ENCODE results near the gene FKBP5.
"Not testable (repeated sequence)": the region's sequence is repeated elsewhere in the genome, so short reads cannot be mapped to it uniquely, and the experiment has no call there.

The FKBP5 gene

DNA sequence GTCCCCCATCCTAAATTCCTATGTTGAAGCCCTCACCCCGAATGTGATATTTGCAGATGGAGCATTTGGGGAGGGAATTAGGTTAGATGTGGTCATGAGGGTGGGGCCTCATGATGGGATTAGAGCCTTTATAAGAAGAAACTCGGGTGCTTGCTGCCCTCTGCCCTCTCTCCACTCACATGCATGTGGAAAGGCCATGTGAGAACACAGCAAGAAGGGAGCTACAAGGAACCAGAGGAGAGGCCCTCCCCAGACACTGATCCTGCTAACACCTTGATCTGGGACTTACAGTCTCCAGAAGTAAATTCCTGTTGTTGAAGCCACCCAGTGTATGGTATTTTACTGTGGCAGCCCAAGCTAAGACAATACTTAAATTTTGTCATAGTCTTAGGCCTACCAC, 106.4 kb downstream of the FKBP5 start:
- no peak for DNase-seq

DNA sequence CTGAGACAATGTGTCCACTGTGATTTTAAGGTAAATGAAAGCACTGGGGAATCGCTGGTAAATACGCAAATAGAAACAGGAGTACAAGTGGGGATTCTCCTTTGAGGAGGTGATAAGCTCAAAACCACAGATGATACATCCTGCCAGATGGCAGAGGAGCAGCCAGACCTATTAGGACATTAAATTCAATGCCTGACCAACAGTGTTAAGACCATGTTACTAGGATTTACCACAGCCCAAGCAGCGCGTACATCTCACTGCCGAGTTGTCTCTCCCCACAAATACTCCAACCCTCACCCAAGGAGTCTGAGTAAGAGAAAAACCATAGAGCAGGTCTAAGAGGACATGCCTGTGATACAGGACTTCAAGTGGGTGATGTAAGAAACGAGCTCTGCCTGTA, 107.1 kb downstream of the FKBP5 start:
- DNase-seq, result no peak

DNA sequence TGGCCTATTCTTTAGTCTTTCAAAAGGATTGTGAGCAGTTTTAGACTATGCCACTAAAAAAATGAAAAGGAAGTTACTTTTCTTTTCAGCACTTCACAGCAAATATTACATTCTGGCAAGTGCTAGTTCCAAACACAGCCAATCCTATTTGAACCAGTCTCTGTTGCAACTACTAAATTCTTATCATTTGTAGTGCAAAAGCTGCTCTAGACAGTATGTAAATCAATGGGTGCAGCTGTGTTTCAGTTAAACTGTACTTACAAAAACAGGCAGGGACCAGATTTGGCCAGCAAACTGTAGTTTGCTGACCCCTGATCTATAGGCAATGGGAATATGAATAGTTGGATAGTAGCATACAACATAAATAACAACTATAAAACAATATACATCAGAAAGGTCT, 107.9 kb downstream of the FKBP5 start:
- no peak for DNase-seq

DNA sequence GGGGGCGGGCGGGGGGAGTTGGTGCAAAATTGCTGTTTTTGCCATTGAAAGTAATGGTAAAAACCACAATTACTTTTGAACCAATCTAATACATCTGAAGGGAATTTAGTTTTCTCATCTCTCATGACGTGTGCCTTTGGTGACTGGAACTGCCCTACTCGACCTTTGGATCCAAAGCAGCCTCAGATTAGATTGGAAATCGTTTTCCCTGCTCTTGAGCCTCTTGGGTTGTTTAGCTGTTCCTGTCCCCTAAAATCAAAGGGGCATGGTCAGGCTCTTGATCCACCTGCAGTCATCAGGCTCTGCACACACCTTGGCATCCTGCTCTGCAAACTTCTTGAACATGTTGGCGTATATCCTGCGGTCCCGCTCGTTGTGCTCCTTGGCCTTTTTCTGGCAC, 112.0 kb downstream of the FKBP5 start:
- DNase-seq, result no peak

DNA sequence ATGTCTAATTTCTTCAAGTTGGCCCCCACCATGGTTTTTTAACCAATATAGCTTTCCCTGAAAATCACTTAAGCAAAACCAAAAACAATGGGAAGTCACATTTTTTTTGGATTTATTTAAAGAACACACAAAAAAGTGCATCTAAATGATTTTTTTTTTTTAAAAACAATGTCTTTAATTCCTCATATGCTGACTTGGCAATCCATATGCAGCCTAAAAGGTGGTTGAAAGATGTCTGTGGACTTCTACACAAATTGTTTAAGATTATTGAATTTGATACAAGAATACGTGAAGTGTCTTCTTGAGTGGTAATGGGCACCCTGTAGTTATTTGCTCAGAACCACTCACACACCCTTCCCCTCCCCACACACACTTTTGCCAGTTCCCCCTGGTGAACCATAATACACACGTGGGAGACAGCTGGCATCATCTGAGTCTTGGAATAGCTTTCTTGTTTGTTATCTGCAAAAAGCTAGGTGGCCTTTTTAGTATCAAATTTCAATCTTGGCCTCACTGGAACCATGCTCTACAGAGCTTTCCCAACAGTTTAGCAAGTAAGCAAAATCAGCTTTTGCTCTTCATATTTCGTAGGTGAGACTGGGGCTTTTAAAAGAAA, 115.1 kb downstream of the FKBP5 start:
- no peak for DNase-seq

DNA sequence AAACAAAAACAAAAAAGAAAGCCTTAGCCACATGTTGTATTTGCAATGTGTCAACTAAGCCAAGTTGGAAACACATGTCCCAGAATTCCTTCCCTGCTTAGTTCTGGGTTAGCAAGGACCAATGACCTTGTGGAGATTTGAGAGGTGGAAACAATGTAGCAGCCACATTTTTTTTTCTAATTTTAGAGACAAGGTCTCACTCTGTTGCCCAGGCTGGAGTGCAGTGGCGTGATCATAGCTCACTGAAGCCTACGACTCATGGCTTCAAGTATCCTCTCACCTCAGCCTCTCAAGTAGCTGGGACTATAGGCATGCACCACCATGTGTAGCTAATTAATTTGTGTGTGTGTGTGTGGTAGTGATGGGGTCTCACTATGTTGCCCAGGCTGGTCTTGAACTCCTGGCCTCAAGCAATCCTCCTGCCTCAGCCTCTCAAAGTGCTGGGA, 117.8 kb downstream of the FKBP5 start:
- not testable (repeated sequence) for DNase-seq

DNA sequence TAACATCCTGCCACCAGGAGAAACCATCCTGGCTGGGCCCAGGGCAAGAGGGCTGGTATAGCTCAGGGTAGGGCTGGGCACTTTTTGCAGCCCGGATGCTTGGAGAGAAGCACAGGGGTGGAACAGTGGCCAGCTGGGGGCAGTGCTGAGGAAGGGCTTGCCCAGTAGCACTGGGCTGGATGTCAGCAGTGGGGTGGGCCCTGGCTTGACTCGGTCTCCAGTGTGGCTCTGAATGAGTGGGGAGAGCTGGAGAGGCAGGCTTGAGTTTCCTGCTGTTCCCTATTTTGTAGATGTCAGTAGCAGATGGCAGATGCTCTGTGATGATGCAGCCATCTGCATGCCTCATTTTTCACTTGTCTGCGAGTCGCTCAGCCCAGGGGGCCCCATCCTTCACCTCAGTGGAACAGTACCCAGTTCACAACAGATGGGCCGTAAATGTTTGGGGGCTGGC, 119.7 kb downstream of the FKBP5 start:
- no peak for DNase-seq

DNA sequence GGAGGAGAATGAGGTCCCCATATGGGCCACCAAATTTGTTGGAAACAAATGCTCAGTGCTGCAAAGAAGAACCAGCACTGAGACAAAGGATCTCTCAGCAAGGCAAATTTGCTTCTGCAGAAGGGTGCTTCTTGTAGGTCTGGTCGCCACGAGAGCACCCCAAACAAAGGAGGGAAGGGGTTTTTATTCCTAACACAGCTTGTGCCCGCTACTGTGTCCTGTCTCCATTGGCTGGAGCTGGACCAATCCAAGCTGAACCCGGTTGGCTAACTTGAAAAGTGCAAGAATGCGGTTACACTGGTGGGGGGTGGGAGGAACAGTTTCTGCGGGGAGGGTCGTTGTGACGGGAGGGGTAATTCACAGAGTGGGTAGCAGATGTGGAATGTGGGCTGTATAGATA, 121.9 kb downstream of the FKBP5 start:
- DNase-seq, result no peak

DNA sequence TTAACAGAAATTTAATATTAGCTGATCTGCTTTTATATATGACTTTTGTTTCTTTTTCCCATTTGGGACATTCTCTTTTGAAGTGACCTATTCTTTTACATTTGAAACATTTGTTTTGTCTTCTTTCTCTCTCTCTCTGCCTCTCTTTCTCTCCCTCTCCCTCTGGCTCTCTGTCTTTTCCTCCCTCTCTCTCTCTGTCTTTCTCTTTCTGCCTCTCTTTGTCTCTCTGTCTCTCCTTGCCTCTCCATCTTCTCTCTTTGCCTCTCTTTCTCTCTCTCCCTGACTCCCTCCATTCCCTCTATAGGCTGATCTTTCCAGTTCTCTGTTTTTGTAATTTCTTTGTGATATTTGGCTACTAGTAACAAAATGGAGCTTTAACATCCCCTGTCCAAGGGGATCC, 124.0 kb downstream of the FKBP5 start:
- DNase-seq, result no peak

DNA sequence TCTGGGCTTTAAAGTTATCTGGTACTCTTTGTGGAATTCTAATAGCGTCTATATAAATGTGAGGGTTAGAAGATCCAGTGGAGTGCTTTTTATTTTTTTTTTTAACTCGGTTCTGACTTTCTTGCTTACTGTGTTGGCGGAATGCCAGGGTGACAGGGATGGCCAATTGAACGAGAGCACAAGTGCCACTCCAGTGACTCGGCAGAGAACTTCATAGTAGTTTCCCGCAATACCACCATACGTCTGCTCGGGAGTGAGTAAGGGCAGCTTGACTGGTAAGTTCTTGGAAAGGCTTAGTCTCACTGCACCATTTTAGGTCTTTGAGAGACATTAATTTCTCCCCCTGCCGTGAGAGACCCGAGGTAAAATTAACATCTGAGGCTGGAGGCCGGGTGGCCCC, 126.7 kb downstream of the FKBP5 start:
- peak in 1 of 2 experiments; percentile 76 for DNase-seq

DNA sequence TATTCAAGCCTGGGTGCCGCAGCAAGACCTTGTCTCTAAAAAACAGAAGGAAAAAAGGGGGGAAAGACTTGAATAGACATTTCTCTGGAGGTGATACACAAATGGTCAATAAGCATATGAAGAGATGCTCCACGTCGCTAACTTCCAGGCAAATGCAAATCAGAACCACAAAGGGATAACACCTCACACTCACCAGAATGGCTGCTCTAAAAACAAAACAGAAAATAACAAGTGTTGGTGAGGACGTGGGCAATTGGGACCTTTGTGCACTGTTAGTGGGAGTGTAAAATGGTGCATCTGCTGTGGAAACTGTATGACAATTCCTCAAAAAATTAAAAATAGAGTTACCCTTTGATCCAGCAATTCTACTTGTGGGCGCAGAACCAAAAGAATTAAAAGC, 127.6 kb downstream of the FKBP5 start:
- no peak for DNase-seq

DNA sequence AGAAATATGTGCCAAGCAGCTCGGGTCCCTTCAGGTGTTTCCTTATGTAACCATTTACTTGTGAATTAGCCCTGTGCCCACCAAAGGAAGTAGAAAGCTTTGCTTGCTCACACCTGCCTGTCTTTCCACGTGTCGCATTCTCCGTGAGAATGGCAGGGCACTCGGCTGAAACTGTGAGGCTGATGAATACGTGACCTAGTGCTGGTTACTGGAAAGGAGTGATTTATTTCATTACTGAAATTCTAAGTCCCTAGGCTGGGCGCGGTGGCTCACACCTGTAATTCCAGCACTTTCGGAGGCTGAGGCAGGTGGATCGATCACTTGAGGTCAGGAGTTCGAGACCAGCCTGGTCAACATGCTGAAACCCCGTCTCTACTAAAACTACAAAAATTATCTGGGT, 130.1 kb downstream of the FKBP5 start:
- no peak for DNase-seq

DNA sequence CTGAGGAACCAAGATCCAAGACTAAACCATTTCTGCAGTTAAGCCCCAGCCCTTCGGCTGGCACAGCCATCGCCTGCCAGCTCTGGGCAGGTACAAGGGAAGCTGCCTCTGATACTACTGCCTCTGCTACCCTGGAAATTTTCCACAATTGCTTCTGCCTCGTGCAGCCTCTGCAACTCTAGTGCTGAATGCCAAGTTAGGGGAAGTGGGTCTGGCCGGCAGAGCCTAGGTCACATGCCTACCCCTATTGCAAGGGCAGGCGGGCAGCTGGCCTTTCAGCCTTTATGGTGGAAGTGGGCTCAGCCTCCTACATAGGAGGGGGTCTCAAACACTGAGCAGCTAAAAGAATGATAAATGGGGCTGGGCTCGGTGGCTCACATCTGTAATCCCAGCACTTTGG, 131.5 kb downstream of the FKBP5 start:
- no peak for DNase-seq

DNA sequence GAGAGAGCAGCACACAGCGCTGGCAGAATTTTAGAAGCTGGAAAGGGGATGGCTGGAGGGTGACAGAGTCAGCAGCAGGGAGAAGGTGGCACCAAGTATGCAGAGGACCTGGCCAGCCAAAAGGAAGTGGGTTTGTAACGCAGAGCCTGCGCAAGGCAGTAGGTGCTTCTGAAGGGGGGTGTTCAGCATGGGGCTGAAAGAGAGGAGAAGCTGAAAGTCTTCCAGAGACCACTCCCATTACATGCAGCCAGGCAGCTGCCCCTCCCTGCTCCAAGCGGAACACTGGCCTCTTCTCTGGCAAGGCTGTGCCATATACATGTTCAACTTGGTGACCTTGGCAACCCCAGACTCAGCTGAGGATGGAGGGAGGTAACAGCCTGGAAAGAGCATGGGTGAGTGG, 133.9 kb downstream of the FKBP5 start:
- DNase-seq, result no peak

DNA sequence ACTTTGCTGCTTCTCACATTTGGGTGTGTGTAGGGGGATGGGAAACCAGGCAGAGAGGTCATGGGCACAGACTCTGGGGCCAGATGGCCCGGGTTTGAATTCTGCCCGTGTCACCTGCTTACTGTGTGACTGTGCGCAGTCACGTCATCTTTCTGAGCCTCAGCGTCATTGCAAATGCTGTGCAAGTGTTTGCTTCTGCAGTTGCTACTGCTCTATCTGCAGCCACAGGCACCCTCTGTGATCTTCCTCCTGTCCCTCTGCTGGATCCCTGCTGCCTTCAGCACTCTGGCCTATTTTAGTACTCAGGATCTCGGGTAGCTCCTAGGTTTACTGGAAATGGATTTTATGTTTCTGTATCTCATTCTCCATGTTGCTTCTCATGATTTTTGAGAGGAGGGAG, 135.4 kb downstream of the FKBP5 start:
- no peak for DNase-seq

DNA sequence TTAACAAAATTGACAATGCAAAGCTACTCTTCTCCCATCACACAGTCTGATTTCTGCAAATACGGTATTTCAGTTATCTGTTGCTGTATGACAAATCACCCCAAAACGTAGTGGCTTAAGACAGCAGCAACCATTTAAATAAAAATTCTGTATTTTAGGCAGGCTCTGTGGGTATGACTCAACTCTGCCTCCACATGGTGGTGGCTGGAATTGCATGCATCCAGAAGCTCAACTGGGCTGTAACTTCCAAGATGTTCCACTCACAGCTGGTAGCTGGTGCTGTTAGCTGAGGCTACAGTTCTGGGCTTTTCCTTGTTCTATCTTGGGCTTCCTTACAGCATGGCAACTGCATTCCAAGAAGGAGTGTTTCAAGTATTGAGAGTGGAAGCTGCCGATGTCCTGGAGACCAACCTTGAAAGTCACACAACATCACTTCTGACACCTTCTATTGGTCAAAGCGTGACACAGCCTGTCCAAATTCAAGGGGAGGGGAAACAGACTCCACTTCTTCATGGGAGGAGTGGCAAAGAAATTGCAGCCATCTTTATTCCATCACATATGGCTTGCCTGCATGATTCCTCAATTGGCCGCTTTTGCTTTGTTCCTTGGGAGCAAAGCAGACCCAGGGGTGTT, 136.3 kb downstream of the FKBP5 start:
- DNase-seq, result peak in 1 of 2 experiments; percentile 37

DNA sequence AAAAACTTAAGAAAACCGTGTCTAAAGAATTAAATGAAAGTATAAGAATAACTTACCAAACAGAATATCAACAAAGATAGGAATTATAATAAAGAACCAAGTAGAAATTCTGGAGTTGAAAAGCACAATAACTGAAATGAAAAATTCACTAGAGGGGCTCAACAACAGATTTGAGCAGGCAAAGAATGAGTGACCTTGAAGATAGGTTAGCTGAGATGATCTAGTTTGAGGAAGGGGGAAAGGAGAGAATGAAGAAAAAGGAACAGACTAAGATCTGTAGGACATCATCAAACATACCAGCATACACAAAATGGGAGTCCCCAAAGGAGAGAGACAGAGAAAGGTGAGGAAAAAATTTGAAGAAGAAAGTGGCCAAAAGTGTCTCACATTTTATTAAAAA, 138.3 kb downstream of the FKBP5 start:
- DNase-seq, result no peak

DNA sequence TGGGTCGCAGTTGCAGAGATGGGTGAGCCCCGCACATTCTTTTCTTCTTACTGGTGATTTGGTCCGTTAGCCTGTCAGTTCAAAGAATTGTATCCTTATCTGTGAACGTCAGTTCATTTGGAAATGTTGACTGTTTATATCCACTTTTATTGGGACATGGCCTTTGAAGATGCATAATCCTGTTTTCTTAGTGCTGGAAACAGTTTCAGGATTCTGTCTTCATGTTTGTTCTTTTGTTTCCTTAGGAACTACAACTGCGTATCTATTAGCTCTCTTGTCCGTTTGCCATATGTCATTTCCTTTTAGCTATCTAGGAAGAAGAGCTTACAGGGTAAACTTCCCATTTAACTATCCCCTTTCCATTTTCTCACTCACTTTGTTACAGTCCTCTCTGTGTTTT, 141.0 kb downstream of the FKBP5 start:
- DNase-seq, result no peak

DNA sequence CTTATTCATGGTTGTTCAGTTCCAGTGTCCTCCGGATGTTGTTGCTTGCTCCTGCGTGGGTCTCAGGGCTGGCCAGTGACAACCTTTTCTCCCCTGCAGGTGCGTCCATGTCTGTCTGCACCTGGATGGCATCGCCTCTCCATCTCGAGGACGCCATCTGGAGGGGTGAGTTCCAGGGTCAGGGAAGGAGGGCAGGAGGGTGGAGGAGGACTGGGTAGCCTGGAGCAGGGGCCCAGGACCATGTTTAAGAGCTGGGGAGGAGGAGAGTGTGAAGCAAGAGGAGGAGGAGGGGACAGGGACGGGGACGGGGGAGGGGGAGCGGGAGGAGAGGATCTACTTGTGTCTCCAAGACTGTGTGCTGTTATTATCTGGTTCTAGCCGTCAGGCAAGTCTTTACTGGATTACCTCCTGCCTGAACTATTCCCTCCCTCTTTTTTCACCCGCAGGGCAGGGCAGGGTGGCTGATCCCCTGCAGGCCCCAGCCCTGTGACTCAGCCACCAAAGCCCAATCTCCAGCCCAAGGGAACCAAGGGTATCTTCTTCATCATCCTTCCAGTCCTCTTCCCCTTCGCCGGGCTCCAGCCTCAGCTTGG, 143.8 kb downstream of the FKBP5 start:
- DNase-seq, result no peak

DNA sequence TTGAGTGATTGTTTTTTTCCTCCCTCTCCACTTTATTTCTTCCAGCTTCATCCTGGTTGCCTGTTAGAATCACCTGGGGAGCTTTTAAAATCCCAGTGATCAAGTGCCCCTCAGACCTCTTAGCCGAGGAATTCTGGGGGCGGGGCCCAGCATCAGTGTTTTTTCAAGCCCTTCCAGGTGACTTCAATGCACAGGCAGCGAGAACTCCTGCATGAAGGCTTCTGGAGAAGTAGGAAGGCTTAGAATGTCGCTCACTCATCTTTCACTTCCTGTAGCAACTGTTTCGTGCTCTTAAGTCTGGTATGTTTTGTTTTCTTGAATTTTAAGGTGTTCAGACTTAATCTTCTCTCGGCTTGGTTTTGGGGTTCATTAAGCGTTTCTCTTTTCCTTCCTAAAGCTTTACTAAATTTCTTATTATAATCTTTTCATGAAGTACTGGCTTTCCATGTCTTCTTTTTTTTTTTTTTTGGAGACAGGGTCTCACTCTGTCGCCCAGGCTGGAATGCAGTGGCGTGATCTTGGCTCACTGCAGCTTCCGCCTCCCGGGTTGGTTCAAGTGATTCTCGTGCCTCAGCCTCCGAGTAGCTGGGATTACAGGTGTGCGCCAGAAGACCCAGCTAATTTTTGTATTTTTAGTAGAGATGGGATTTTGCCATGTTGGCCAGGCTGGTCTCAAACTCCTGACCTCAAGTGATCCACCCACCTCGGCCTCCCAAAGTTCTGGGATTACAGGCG, 145.1 kb downstream of the FKBP5 start:
- DNase-seq, result peak; percentile 56 to 85

DNA sequence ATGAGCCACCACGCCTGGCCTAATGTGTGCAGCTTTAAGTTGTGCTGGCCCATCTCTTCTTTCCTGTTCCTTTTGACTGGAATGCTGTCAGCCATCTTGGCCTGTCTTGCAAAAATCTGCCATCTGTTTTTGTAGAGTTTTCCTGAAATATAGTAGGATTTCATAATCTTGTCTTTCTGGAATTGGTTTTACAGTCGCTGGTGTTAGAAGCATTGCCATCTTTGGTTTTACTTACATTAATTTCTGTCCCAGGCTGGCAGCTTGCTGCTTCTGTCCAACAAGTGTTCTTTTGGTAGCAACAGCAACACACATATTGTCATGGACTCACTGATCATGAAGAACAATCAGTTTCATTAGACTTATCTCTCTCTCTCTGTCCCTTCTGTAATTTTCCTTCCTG, 146.9 kb downstream of the FKBP5 start:
- no peak for DNase-seq

DNA sequence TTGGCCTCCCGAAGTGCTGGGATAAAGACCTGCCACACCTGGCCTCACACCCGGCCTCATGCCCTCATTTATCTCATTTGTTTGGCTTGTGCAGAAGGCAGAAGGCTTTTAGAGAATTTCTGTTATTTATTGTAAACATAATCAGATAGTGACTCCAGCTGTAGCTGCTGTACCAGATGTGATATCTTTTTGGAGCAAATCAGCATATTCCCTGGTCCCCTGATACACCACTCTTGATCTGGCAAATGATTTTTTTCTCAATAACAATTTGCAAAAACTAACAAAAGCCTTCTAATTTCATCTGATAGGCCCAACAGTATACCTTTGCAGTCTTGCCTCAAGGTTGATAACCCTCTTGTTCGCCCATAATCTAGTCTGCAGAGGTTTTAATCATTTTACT, 149.5 kb downstream of the FKBP5 start:
- DNase-seq, result no peak

DNA sequence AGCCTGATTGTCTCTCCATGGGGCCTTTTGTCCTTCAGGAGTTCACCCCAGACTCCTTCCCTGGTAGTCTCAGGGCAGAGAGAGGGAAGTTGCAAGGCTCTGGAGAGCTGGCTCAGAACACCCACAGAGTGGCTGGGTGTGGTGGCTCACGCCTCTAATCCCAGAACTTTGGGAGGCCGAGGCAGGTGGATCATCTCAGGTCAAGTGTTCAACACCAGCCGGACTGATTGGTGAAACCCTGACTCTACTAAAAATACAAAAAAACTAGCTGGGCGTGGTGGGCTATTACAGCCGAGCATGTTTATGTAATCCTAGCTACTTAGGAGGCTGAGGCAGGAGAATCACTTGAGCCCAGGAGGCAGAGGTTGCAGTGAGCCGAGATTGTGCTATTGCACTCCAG, 152.9 kb downstream of the FKBP5 start:
- not testable (repeated sequence) for DNase-seq

Measured in NCI-H187 (cell line).